Kidney tubule cell (primary cell): ENCODE results near the gene HTR5A.
"Not testable (repeated sequence)": the region's sequence is repeated elsewhere in the genome, so short reads cannot be mapped to it uniquely, and the experiment has no call there.

ENCODE experiments used
- DNase-seq: peaks from one replicate; pipeline ENCODE4 v3.0.0-alpha.2; 2018; ENCODE audit warnings: low spot score

The HTR5A gene

GRCh38 chr7:155069992-155070751 lies at the start of gene HTR5A:
TSS of gene HTR5A (plus strand) at chr7:155070324. CDS start at chr7:155070900, 576 bp downstream.
- peak; percentile 81 for DNase-seq

- no peak for DNase-seq
These were observed 49.1 kb upstream of the HTR5A start for GRCh38 chr7:155020996-155021395.

DNA sequence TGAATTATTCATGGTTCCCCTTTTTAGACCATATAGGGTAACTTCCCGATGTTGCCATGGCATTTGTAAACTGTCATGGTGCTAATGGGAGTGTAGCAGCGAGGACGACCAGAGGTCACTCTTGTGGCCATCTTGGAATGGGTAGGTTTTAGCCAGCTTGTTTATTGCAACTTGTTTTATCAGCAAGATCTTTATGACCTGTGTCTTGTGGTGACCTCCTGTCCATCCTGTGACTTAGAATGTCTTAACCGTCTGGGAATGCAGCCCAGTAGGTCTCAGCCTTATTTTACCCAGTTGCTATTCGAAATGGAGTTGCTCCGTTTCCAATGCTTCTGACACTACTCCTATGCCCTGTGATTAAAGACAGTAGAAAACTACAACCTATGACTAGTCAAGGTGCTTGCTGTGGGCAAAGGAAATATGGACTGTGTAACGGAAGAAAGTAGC lies 48.4 kb upstream of the HTR5A start:
- no peak for DNase-seq

GRCh38 chr7:155027879-155028278 lies 42.2 kb upstream of the HTR5A start:
- DNase-seq = no peak

DNA sequence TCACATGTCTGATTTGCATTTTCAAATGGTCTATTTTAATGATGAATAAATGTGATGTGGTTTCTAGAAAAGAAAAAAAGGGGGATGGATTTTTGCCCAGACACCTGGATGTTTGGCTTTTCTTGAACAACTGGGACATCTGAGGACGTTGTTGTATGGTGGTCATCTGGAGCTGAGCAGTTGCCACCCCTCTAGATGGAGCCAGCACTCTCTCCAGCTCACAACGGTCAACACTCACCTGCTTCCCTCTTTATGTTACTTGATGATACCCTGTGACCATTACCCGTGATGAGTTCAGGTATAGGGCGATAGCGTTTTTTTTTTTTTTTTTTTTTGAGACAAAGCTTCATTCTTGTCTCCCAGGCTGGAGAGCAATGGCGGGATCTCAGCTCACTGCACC lies 37.1 kb upstream of the HTR5A start:
- DNase-seq = no peak

DNA sequence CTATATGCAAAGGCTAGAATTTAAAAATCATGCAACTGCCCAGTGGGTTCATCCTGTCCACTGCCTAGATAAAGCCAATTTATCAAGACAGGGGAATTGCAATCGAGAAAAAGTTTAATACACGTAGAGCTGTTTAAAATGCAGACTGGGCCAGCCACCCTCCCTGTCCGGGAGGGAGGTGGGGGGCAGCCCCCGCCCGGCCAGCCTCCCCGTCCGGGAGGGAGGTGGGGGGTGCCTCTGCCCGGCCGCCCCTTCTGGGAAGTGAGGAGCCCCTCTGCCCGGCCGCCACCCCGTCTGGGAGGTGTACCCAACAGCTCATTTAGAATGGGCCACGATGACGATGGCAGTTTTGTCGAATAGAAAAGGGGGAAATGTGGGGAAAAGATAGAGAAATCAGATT lies 35.6 kb upstream of the HTR5A start:
- DNase-seq = not testable (repeated sequence)

DNA sequence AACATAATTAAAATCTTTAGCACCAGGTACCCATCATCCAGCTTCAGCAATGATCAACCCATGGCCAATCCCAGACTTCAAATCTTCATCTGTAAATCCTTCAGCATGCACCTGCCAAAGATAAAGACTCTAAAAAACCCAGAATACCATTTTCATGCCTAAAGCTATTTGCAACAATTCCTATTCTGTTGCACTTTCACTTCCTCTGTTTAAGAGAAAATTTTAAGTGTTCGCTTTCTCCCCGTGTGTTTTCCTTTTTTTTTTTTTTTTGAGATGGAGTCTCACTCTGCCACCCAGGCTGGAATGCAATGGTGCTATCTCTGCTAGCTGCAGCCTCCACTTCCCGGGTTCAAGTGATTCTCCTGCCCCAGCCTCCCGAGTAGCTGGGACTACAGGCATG lies 31.8 kb upstream of the HTR5A start:
- no peak for DNase-seq

- no peak for DNase-seq
These were observed 26.4 kb upstream of the HTR5A start for GRCh38 chr7:155043756-155044155.

DNA sequence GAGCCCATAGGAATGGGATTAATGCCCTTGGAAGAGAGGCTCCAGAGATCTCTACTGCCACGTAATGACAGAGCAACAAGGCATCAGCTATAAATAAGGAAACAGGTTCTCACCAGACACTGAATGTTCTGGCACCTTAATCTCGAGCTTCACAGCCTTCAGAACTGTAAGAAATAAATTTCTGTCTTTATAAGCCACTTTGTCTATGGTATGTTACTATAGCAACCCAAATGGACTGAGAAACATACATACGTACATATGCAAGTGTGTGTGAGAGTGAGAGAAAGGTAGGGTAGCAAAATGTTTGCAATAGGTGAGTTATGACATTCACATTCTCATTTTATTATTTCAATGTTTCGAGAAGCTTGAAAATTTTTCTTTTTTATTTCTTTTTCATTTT lies 22.1 kb upstream of the HTR5A start:
- no peak for DNase-seq

DNA sequence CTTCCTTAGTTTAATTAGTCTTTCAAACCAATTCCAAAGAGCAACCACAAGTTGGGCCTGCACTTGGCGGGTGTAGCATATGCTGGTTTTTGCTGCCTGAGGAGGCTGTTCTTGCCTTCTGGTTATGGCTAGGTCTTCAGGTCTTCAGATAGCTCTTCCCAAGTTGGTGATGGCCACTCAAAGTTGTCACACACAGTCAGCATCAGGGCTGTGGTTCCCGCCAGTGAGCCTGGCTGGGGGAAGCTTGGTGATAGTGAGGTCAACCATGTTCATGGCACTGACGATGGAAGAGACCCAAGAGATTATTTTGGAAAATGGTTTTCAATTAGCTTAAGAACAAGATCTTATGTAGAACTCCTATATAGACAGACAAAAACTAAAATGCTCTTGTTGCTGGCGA lies 18.8 kb upstream of the HTR5A start:
- no peak for DNase-seq

DNA sequence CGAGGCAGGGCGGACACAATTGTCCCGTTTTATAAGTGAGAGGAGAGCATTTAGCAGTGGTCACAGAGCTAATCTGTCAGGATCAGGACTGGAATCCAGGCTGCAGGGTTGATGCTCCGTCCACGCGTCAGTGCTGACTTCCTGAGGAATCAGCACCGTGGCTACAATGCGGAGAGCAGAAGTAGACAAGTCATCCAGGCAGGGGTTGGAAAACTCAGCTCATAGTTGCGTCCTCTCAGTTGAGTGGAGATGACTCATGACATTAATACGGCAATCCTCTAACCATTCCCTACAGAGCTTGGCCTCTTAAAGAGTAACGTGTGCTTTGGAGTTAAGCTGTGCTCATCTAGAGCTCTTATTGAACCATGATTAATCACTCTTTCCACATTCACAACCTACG lies 17.1 kb upstream of the HTR5A start:
- peak; percentile 43 for DNase-seq

DNA sequence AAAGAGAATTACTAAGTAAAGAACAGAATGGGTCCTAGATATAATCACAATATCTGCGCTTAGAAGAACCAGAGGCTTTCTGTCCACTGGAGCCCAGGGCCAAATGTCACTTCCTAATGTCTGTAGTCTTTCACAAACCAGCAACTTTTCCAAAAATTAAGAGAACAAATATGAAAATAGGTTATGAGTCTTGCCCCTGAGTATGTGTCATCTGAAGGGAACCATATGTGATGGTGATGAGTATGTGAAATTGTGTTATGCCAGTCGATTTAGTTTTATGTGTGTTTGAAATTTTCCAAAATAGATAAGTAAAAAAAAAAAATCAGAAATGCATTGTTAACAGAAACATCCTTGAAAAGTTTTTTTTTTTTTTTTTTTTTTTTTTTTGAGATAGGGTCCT lies 15.4 kb upstream of the HTR5A start:
- DNase-seq = no peak

GRCh38 chr7:155057076-155057475 lies 13.0 kb upstream of the HTR5A start:
- no peak for DNase-seq

DNA sequence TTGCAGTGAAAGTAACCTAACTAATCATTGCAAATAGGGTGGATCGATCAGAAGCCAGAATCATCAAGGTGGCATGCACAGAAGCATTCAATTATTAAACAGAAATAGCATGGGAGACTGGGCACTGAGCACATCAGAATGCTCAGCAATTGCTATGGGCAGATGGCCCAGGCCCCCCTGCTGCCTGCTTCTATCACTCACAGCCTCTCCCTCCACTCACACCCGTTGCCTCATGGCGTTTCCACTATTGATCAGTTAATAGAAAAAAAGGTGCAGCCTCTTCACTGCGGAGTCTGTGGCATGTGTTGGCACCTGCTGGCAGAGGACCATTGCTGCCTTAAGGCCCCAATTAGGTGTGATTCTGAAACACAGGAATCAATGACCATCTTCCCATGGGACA lies 11.2 kb upstream of the HTR5A start:
- DNase-seq = no peak

DNA sequence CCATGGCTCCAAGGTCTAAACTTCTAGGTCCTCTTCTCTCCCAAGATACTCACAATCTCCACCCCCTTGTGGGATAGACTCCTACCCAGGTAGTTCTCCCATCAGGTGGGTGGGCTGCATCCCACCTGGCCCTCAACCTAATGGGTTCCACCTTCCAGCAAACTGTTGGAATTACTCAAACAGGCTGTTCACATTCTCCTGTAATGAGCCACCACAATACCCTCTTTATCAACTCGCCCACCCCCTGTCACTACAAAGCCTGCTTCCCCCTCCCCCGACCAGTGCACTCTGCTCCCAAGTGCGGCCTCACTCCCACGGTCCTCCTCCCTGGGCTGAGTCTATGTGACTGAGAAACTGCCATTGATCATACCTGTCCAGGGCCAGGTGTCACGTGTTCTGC lies 10.4 kb upstream of the HTR5A start:
- DNase-seq = no peak

DNA sequence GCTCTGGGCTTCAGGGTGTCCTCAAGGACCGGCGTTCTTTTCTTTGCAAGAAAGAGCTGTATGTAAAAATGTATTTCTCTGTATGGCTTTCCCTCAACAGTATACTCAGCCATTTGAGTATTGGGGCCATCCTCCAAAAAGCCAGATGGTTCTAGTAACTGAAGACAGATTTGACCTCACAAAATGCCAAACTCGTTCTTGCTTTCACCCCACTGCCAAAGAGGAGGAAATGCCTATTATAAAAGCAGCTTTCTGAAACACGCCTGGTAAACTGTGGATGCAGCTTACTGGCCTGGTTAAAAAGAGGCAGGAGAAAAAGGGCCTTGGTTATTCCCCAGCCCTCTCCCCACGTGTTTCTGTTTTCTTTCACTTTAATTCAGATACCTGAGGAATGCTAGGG lies 7.7 kb upstream of the HTR5A start:
- no peak for DNase-seq

DNA sequence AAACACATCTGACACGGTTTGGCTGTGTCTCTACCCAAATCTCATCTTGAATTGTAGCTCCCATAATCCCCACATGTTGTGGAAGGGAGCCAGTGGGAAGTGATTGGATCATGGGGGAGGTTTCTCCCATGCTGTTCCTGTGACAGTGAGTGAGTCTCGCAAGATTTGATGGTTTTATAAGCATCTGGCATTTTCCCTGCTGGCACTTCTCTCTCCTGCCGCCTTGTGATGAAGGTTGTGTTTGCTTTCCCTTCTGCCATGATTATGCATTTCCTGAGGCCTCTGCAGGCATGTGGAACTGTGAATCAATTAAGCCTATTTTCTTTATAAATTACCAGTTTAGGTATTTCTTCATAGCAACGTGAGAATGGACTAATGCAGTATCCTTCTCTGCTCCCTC lies 5.9 kb upstream of the HTR5A start:
- no peak for DNase-seq

DNA sequence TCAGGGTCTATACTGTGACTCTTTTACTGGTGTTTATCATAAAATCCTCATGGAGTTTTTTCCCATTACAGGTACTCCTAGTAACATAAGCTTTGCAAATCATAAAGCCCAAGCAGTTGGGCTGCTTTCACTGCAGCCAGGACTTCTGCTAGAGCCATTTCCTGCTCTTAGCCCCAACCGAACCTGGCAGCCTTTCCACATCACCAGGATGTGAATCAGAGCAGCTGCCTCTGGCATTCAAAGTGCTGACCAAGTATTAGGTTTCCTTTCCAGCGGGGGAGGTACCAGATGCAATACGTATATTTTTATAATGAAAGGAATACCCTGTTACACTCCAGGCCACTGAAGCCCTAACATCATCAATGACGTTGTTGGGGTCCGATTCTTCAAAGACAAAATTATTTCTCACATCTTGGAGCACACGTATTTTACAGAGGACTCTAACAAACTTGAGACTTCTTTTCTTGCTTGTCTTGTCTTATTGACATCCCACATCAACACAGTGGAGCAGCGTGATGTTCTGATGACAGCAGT lies 3.6 kb upstream of the HTR5A start:
- peak; percentile 77 for DNase-seq

GRCh38 chr7:155071121-155071651 lies 1.1 kb downstream of the HTR5A start:
- no peak for DNase-seq

DNA sequence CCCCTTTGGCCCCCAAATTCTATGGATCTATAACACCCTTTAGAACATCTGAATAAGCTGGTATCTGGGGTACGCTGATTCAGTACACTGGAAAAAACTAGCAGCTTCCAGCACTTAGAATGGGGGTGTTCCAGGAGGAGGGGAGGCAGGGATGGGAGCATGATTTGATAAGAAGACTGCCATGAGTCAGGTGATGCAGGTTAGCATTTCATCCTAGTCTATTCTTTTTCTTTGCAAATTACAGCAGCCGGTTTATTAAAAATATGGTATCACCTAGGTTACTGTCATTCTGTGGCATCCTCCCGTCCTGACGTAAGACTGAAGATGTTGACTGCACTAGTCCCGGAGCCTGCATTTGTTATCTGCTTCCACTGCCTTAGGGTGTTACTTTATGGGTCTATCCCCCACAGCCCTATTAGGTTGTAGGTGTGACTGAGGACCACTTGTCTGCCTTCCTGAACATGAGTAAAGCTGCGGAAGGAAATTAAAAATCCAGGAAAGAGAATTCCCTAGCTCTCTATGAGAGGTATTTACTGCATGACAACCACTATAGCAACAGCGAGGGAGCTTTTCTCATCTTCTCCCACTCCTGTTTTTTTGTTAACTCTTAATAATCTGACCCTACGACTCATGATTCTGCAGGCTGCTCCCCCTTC lies 1.9 kb downstream of the HTR5A start:
- no peak for DNase-seq

- DNase-seq = no peak
These were observed 3.8 kb downstream of the HTR5A start for GRCh38 chr7:155073922-155074321.

DNA sequence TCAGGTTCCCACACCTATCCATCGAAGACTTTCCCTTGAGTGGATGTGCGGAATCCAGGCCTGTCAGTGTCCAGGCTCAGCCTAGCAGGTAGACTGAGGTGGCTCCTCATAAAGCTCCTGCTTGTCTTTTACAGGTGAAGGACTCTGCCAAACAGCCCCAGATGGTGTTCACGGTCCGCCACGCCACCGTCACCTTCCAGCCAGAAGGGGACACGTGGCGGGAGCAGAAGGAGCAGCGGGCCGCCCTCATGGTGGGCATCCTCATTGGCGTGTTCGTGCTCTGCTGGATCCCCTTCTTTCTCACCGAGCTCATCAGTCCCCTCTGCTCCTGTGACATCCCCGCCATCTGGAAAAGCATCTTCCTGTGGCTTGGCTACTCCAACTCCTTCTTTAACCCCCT lies 13.9 kb downstream of the HTR5A start:
- DNase-seq = no peak

- DNase-seq = no peak
These were observed 14.8 kb downstream of the HTR5A start for GRCh38 chr7:155084969-155085368.
